COLO668 (cell line): ENCODE results near the gene ZBTB46.
A peak's percentile ranks its signal among the peaks of the same experiment; 100 is the strongest.

Source experiments
- DNase-seq: peaks from one replicate; lab custom pipeline; 2025; ENCODE audit not compliant: unreplicated experiment; lab: John Stamatoyannopoulos, UW

ZBTB46 gene

DNA sequence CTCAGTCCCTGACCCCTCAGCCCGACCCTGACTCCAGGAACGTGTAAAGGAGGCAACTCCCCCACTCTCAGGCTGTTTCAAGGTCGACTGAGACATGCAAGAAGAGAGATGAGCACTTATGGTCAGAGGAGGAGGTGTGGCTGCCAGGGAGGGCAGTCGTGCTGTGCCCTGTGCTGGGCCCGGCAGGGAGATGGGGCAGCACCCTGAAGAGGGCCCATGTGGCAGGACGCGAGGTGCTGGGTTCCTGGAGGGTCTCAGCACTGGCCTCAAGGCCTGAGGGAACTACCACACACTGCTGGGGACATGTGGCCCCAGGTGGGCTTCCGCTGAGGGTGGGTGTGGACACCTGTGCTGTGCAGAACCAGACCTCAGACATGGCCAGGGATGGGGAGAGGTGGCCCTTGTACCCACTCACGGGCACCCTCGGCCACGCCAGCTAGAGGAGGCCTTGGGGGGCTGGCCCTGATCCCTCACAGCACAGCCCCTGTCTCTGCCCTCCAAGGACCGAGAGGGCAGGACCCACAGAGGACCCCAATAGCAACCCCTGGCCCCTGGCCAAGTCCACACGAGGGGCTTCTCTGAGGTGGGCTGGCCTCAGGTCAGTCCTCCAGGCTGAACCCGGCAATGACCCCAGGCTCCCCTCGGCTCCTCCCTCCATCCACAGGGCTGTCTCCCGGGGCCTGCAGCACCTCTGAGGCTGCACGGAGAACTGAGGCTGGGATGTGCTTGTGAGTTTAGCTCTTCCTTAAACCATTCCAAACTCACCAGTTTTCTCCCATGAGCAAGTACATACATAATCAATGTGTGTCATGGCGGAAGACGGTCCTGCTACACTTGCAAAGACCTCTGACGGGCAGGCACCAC lies 82.8 kb downstream of the ZBTB46 start:
- no peak for DNase-seq

- DNase-seq = no peak
Measured at GRCh38 chr20:63747622-63748069, 83.4 kb downstream of the ZBTB46 start.

GRCh38 chr20:63746751-63747315 lies 84.2 kb downstream of the ZBTB46 start:
- DNase-seq = no peak

DNA sequence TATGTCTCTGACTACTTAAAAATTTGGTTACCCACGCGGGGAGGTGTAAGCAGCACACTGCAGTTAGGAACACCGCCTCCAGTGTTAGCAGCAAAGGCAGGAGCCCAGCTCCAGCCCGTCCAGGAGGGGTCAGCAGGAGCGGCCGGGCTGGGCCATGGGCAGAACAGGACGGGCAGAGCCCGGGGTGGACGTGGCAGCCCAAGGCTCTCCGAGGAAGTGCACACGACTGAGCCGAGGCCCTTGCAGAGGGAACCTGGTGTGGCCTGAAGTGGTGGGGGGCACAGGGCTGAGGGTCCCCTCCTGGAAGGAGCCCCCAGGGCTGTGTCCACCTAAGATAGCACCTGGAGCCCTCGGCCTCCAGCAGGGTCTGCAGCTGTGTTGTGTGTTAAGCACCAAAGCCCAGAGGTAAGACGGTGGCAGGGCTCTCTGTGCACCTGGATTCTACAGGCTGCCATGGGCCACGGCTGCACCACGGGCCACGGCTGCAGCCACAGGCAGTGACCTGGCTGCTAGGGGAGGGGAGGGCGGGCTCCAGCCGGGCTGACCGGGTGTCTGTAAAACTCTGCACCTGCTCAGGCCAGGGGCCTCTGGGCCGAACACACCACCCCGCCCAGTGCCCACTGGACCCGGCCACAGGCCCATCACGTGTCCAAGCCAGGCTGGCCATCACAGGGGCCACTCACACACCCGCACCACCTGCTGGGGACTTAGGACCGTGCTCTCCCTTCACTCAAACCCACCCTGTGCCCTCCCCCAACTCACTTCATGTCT lies 84.9 kb downstream of the ZBTB46 start:
- DNase-seq = no peak

- DNase-seq = no peak
Measured at GRCh38 chr20:63745424-63745805, 85.6 kb downstream of the ZBTB46 start.

GRCh38 chr20:63744574-63745423 lies 86.3 kb downstream of the ZBTB46 start:
- DNase-seq = no peak

DNA sequence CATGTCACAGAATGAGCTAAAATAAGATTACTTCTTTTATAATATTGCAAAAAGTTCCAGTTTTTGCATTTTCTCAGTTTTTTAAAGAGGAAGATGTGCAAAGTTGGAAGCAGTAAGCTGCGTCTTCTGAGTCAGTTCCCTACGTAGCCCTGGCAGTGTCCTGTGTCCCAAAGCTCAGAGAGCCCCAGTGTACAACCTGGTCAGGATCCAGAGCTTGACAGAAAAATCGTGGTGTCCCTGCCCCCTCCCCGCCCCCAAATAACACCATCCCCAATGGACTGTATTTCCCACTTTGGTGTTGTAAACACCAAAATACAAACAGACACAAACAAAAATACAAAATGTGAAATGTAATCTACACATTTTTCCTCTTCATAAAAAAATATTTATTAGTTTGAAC lies 86.9 kb downstream of the ZBTB46 start:
- no peak for DNase-seq

DNA sequence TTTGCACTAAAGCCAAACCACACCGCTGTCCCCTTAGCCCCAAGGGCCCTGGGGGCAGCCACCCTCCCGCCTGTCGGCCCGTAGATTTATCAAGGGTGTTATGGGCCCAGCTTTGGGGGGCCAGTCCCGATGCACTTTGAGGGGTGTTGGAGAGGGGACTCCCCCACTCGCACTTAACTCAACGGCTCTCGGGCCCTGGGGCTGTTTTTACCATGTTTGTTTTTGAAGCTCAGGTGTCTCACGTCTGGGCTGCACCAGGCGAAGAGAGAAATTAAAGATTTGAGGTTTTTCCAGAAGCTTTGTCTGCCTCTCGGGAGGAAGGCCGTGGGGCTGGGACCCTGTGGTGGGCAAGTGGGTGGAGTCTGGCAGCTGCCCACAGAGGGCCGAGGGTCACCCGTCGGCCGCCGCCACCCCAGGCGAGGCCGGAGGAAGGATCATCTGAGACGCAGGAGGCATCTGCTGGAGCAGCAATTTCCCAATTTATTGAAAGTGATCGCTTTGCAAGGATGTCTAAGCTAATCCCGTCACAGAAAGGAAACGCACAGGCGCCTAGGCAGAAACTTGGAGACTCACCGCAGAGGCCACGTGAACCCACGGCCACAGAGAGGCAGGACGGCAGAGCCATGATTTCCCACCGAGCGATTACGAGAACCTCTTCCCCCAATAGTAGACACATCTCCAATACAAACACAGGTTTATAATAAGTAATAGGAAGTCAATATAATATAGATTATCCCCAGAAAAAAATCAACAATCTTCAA lies 87.7 kb downstream of the ZBTB46 start:
- DNase-seq = no peak

GRCh38 chr20:63742381-63743024 lies 88.6 kb downstream of the ZBTB46 start:
- no peak for DNase-seq

GRCh38 chr20:63741676-63742380 lies 89.2 kb downstream of the ZBTB46 start:
- no peak for DNase-seq

- DNase-seq = no peak
Measured at GRCh38 chr20:63741354-63741675, 89.7 kb downstream of the ZBTB46 start.

- peak; percentile 84 for DNase-seq
Measured at GRCh38 chr20:63740627-63741353, 90.3 kb downstream of the ZBTB46 start.

DNA sequence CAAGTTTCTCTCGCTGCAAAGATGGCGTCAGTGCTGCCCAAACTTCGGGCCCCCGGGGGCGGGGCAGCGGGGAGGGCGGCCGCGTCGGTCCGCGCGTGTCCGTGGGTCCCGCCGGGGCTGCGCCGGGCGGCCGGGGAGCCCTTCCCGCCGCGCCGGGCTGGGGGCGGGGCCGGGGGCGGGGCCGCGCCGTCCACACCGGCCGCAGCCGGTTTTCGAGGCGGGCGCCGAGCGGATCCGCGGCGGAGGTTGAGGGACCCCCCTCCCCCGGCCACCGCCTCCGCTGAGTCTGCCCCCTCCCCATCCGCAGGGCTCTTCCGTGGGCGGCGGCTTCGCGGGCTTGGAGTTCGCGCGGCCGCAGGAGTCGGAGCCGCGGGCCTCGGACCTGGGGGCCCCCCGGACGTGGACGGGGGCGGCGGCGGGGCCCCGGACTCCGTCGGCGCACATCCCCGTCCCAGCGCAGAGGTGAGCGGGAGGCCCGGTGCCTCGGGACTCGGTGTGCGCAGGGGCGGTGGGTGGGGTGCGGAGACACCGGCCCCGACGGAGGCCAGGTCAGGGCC lies 90.9 kb downstream of the ZBTB46 start:
- DNase-seq = peak; percentile 56

GRCh38 chr20:63739130-63740069 lies 91.7 kb downstream of the ZBTB46 start, which contains the start of gene SLC2A4RG:
Gene SLC2A4RG, plus strand, starts transcription at chr20:63739776. Its CDS starts 137 bp downstream, at chr20:63739913.
- DNase-seq = peak; percentile 86

- peak; percentile 25 for DNase-seq
Measured at GRCh38 chr20:63738687-63739129, 92.4 kb downstream of the ZBTB46 start.

DNA sequence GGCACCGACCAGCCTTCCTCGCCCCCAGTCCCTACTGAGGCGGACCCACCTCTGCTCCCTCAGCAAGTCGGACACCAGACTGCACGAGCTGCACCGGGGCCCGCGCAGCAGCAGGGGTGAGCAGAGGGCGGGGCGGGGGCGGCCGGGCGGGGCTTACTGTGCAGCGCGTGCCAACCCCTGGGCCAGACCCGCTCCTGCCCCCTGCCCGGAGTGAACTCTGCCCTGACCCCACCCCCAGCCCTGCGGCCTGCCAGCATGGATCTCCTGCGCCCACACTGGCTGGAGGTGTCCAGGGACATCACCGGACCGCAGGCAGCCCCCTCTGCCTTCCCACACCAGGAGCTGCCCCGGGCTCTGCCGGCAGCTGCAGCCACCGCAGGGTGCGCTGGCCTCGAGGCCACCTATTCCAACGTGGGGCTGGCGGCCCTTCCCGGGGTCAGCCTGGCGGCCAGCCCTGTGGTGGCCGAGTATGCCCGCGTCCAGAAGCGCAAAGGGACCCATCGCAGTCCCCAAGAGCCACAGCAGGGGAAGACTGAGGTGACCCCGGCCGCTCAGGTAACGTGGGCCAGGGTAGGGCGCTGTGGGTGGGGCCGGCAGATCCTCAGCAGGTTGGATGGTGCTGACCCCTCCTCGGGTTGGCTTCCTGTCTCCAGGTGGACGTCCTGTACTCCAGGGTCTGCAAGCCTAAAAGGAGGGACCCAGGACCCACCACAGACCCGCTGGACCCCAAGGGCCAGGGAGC lies 92.9 kb downstream of the ZBTB46 start:
- DNase-seq = no peak

DNA sequence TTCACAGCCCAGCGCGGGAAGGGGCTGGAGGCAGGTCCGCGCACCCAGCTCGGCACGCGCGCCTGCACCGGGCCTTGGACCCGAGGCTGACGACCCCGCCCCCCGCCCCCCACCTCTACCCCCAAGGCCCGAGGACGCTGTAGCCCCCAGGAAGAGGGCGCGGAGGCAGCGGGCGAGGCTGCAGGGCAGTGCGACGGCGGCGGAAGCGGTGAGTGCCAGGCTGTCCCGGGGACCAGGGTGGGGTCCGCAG lies 93.4 kb downstream of the ZBTB46 start:
- no peak for DNase-seq
